Pulmonary artery endothelial cell (primary cell): ENCODE data around the gene OR51A7. TPM values are rescaled to one million over a fixed set of nuclear protein-coding genes. Genes with fewer than 3 reads are reported as not detected.
"Not testable (repeated sequence)": the region's sequence is repeated elsewhere in the genome, so short reads cannot be mapped to it uniquely, and the experiment has no call there.

Experiments
- DNase-seq: peaks from one replicate; pipeline ENCODE4 v3.0.0-alpha.2; 2011; ENCODE audit warnings: low read depth, low spot score
- total RNA-seq: library from RNA; depleted of rRNA; stranded (reverse); fragments of >200 nt; gene quantifications from 2 replicates; pipeline ENCODE4 v1.2.3, GENCODE V29; 2014

OR51A7 gene, protein sequence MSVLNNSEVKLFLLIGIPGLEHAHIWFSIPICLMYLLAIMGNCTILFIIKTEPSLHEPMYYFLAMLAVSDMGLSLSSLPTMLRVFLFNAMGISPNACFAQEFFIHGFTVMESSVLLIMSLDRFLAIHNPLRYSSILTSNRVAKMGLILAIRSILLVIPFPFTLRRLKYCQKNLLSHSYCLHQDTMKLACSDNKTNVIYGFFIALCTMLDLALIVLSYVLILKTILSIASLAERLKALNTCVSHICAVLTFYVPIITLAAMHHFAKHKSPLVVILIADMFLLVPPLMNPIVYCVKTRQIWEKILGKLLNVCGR
- total RNA-seq, result not detected in 2 replicates

DNA sequence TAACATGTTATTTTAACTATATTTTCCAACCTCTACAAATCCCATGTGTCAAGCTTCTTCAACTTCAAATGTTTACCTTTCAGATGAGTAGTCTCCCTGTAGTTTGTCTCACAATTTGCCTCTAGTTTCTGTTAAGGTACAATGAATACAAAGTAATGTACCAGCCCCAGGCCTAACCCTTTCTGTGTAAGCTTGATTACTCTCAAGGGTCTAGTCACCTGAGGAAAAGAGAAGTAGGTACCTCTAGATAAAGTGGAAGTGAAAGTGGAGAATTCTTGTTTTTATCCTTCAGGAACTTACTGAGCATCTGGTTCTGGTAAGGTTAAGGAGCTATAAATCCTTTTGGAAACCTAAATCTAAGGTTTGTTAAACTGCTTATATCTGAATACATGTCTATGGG lies at the start of gene OR51A7:
Gene OR51A7 (plus strand): TSS at position 300 of the 400 bp plus-strand sequence. CDS start 3,587 bp downstream, outside the sequence.
- DNase-seq, result no peak

DNA sequence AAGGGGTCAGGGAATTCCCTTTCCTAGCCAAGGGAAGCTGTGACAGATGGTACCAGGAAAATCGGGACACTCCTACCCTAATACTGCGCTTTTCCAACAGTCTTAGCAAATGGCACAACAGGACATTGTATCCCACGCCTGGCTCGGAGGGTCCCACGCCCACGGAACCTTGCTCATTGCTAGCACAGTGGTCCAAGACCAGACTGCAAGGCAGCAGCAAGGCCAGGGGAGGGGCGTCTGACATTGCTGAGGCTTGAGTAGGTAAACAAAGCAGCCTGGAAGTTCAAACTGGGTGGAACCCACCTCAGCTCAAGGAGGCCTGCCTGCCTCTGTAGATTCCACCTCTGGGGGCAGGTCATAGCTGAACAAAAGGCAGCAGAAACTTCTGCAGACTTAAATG lies 49.3 kb upstream of the OR51A7 start:
- not testable (repeated sequence) for DNase-seq

DNA sequence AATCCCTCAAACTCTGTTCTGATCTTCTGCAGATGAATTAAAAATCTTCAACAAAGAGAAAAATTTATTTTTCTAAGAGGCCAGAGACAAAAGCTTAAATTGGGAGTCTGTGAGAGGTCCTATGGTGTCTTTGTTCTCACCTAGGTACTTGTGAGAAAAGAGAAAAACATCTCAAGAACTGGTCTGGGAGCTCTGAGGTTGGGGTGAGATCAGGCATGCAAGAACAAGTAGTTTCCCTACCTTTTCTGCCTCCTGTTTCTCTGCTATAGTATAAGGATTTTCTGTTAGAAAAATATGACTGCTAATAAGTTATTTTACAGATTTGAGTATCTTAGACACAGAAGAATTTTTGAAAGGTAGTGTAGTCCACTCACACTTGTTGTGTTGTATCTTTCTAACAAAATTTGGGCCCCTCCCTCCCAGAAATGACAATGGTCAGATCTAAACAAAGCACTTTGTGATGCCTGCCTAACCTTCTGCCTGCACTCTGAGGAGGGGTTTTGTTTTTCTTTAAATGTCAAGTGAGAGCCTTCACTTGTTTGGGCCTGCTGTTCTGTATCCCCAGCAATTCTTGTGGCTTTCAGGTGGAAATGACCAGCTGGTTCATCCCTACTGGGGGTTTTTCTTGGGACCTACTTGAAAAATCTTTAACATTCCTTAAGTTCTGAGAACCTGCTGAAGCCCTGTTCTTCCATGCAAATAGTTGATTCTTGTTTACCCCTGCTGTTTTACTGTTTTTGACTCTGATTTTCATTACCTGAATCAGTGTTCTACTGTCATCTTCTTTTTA lies 40.9 kb upstream of the OR51A7 start:
- no peak for DNase-seq

DNA sequence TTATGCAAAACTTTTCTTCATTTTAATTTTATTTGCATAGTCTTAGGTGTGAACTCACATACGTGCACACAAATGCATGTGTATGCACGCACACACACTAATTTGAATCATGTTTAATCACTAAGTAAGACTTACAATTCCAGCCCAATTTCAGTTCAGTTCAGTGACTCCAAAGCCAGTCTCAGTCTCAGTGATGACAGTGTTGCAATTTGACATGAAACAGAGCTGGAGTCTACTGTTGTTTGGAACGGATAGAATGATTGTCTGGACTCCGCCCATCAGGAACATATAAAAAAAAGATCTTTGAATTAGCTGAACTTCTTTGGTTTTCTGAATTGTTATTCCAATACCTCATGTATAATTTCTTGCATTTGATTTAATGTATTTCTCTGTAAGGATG lies 39.7 kb upstream of the OR51A7 start:
- no peak for DNase-seq

DNA sequence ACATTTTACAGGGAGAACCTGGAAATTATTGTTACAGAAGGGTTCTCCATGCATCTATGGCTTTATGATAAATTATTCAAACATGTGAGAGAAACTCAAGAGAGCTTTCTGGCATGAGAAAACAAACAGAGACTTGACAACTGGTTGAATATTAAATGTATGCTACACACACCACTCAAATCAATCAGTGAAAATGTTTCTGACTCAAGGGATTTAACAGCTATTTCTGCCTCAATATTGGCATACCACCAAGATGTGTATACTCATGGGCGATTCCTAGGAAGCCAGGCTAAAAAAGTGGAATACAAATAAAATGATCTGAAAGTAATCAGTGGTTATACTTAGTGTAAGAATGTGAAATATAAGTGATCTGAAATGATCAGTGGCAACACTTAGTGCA lies 37.7 kb upstream of the OR51A7 start:
- no peak for DNase-seq

DNA sequence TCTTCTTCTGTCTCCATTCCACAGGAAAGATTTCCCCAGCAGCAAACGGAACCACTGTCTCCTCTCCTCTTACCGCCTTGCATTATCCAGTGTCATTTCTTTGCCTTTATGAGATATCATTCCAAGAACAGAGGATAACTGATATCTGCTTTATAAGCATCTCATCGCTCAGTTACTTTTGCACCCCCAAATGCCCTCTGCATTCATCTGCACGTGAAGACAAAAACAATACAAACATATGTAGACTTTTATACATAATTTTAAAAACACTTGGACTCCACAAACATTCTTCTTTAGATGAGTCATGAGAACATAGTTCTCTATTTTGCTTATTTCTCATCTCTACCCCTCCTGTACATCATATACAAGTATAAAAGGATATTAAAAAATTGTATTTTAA lies 22.4 kb upstream of the OR51A7 start:
- no peak for DNase-seq

DNA sequence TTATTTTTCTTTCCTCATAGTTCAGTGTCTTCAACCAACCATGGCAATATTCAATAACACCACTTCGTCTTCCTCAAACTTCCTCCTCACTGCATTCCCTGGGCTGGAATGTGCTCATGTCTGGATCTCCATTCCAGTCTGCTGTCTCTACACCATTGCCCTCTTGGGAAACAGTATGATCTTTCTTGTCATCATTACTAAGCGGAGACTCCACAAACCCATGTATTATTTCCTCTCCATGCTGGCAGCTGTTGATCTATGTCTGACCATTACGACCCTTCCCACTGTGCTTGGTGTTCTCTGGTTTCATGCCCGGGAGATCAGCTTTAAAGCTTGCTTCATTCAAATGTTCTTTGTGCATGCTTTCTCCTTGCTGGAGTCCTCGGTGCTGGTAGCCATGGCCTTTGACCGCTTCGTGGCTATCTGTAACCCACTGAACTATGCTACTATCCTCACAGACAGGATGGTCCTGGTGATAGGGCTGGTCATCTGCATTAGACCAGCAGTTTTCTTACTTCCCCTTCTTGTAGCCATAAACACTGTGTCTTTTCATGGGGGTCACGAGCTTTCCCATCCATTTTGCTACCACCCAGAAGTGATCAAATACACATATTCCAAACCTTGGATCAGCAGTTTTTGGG lies 21.6 kb upstream of the OR51A7 start, which contains the start of gene OR51T1:
Gene OR51T1 (plus strand): TSS at position 41 of the 641 bp plus-strand sequence. CDS start 0 bp downstream, at position 41.
- DNase-seq, result no peak

DNA sequence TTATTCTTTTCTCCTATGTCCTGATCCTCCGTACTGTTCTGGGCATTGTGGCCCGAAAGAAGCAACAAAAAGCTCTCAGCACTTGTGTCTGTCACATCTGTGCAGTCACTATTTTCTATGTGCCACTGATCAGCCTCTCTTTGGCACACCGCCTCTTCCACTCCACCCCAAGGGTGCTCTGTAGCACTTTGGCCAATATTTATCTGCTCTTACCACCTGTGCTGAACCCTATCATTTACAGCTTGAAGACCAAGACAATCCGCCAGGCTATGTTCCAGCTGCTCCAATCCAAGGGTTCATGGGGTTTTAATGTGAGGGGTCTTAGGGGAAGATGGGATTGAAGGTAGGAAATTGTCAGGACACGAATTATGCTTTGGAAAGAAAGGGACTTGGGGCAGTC lies 21.0 kb upstream of the OR51A7 start:
- no peak for DNase-seq

DNA sequence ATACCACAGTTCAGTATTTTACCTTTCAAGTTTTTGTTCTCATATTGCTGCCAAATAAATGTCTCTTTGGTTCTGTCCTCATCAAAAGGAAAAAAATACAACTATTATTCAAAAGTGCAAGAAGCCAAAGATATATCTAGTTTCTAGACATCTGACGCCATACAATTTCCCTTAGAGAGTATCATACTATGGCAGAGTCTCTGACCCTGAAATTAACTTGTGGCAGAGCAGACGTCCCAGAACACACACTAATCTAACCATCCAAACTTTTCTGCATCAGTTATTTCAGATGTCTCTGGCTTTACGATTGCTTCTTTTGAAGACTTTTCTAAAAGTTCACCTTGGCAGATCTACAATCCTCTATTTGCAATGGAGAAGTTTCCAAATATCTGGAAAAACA lies 19.2 kb upstream of the OR51A7 start:
- DNase-seq, result no peak

DNA sequence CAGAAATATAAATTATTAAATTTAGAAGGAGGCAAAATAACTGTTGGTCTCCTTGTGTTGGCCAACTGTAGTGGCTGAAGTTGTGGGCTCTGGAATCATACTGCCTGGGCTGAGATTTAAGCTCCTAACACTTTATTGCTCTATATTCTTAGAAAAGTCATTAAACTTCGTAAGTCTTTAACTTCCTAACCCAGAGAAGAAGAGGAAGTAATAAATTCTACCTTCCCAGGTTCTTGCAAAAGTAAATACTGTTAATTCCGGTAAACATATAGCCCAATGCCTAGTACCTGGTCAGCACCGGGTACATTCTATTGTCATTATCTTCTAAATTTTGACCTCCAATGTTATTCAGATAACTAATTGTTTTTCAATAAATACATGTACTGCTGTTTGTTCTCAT lies 17.4 kb upstream of the OR51A7 start:
- DNase-seq, result no peak

DNA sequence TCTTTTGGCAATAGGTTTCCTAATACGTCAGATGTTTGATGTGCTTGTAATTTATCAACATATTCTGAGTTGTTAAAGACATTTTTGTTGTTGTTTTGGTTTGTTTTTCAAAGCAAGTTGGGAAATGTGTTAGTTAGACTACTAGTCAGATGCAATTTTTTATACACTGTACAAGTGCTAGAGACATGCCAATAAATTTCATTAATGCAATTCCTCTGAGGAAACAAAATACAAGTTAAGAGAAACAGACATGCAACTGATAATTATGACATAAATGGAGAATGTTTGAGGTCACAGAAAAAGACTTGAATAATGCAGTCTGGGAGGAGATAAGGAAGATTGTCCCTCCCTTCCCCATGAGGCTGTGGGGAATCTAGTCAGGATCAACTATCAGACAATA lies 16.0 kb upstream of the OR51A7 start:
- DNase-seq, result no peak

DNA sequence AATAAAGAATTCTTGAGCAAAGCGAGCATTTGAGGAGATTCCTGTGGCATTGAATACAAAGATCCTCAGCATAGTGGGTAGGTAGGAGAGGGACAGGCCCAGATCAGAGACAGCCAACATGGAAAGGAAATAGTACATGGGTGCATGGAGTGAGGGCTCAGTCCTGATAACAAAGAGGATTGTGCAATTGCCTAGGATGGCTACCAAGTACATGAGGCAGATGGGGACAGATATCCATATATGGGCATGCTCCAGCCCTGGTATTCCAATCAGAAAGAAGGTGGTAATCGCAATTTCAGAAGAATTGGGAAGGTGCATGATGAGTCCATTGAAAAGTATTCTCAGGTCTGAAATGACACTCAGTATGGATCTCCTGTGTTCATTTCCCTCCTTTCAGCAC lies 13.3 kb upstream of the OR51A7 start:
- no peak for DNase-seq

DNA sequence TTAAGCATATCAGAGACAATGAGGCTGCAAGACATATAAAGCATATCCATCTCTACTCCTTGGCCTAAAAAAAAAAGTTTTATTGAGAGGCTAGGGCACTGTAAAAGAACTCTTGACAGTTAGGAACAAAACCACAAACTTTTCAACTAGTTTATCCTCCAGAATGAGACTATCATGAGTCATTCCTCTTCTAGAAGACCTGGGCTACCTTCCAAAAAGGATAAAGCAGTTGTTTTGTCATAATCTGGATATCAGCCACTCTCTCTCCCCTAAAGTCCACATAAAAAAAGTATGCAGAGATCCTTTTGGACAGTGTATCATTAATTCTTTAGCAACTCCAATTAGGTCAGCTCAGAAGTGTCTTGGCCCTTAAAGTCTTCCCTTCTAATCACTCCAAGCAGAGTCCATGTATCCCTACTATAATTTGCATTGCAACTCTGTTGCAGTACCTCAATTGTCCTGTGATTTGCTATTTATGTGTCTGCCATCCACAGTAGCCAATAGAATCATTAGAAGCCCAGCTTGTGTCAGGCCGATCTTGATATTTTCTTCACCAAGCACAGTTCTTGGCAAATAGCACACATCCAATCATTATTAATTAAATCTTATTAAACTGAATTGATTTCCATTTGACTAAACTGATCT lies 11.5 kb upstream of the OR51A7 start:
- DNase-seq, result no peak

DNA sequence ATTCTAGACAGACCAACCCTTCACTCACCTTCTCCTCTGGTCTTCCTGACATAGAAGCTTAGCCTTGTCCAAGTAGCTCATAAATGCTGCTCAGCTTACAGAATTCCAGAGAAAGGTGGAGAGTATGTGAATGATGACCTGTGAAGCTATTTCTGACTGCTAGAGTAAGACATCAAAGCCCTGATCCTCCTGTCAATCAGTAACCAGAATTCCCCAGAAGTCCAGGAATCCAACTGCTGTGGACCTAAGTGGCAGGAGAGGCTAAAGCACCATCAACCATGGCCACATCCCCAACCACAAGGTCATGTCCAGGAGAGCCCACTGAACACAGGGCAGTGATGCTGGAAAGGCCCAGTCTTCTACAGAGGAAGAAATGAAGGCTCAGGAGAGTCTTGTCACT lies 13.0 kb downstream of the OR51A7 start:
- no peak for DNase-seq

DNA sequence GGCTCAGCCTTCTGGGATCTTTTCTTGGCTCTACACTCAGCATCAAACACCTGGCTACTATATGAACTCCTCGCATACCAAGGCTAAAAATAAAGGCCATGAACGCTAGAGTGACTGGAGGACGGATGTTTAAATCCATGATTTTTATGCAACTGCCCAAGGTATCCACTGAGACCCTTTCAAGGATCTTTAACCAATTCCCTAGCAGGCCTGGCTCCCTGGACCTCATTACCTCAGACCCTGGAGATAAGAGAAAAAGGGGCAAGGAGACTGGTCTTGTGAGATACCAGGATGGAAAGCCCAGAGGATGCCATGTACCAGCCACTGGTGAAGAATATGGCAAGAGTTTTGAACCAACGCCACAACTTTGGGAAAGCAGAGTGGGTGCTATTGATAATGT lies 15.7 kb downstream of the OR51A7 start, which contains the start of gene OR51G2:
Gene OR51G2 (minus strand): TSS at position 101 of the 400 bp plus-strand sequence. CDS start 3,687 bp downstream, outside the sequence.
- no peak for DNase-seq

DNA sequence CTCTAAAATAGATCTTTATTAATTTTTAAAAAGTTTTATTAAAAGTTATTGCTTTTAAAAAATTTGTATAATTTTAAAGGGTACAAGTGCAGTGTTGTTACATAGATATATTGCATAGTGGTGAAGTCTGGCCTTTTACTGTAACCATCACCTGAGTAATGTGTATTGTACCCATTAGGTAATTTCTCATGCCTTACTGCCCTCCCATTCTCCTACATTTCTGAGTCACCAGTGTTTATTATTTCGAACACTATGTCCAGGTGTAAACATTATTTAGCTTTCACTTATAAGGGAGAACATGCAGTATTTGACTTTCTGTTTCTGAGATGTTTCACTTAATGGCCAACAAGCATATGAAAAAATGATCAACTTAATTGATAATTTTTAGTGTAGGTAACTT lies 18.2 kb downstream of the OR51A7 start:
- DNase-seq, result no peak

DNA sequence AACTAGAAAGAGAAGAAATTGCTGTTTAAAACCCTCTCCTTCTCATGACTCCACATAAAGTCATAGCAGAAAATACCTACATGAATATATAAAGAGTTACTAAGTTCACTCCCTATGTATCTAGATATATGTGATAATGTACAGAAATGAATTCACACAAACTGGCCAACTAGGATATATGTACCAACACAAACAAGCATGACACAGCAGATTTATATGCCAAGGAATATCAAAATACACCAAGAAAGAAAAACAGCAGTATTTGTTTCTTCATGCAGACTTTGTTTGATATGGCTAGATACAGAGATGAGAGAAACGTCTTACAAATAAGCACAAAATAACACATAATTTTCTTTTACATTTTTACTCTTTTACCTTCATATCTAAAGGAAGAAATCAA lies 18.7 kb downstream of the OR51A7 start:
- DNase-seq, result no peak

DNA sequence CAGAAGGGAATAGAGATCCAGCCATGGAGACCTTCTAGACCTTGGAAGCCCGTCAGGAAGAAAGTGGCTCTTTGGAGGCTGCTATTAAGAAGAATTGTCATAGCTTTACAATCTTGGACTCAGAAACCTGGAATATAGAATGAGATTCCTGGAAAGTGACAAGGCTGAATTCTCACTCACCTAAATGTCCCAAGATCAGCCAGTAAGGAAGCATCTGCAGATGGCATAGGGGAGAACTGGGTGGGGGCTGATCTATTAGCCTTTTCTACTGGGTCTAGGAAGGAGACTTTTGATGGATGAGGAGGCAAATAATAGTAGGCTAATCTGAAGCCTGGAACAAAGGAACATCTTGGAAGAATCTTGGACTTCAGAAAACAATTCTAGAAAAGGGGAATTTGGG lies 20.7 kb downstream of the OR51A7 start, which contains the start of gene OR51G1:
Gene OR51G1 (minus strand): TSS at position 101 of the 400 bp plus-strand sequence. CDS start 0 bp downstream, at position 101.
- DNase-seq, result no peak

DNA sequence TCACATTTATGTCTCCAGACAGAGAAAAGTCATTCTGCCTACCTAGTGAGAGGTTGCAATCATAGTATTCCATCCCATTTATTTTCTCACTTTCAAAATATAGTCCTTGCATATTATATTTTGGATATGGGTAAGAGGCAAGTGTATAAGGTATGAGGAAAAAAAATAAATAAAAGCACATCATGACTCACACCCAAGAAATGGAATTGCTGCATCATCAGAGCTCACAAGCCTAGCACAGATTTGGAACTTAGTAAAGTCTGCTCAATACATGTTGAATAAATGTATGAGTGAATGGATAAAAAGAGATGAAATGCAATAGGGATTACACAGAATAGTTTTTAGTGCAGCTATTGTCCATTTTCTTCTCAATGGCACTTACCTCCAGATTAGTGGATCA lies 23.0 kb downstream of the OR51A7 start:
- DNase-seq, result no peak

DNA sequence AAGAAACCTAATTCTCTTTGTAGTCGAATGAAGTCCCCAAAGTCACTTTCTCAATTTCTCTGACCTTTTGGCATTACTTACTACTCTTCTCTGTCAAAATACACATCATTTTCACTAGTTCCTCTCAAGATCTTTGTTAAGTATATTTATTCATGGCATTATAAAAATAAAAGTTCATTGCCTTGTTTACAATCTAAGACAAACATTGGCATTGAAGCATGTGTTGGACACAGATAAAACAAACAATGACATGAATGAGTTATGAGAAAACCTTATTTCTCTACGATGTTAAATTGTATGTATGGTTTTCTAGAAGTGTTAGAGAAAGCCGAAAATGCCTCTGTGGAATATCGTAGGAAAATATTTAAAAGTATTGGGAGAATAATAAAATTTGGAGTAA lies 29.2 kb downstream of the OR51A7 start:
- no peak for DNase-seq

DNA sequence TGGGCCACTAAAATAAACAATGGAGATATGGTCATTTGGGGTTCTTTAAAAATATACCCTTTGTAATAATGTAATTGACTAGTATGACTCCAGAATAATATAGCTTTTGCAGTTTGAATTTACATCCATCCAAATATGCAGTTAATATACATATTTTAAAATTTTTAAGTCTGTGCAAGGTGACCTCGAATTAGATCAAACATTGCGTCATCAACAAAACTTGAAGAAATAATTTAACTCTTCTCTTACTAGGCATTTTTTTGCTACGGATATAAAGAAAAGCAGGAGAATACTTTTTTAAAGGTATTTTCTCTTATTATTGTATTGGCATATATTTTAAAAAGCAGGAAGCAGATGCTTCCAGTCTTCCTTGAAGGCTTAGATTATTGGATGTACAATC lies 33.2 kb downstream of the OR51A7 start:
- DNase-seq, result no peak

DNA sequence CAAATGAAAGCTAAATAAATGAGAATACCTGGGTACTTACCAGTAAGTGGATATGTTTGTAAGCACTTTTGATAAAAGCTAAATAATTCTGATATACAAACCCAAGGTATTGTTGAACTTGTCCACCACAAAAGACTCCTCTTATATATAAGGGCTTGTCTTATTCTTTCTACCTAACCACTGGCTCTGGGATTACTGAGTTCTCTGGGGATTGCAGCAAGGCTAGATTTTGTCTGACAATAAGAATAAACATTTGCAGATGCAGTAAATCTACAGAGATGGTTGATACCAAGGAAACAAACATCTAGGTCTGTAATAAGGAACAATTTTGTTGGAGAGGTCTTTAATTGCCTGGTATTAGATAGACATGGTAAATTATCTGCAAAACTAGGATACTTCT lies 43.9 kb downstream of the OR51A7 start, which contains the start of gene OR51A4:
Gene OR51A4 (minus strand): TSS at position 101 of the 400 bp plus-strand sequence. CDS start 505 bp downstream, outside the sequence.
- no peak for DNase-seq
